GM08714 (cell line): ENCODE data around the gene DIP2C.
"Not testable (repeated sequence)": the region's sequence is repeated elsewhere in the genome, so short reads cannot be mapped to it uniquely, and the experiment has no call there.

Experiments used
- H3K4me3 ChIP-seq: fragments of 200-500 bp; sonication (Bioruptor generic); 2 replicates; pipeline ENCODE4 v1.5.1; 2014; ENCODE audit warnings: mild to moderate bottlenecking, low read length, inconsistent platforms
- ZNF274 ChIP-seq: IDR thresholded peaks from 2 replicates; pipeline ENCODE4 v1.6.1; 2012; ENCODE audit warnings: mild to moderate bottlenecking, low read depth, low read length

The DIP2C gene

GRCh38 chr10:536371-536925 is 153.0 kb downstream of the DIP2C start:
- no peak overlapping the region for H3K4me3 ChIP-seq
- no peak for TF ChIP-seq ZNF274

- no peak overlapping the region for H3K4me3 ChIP-seq
- TF ChIP-seq ZNF274: no peak
Observed at GRCh38 chr10:535952-536351, 153.5 kb downstream of the DIP2C start.

GRCh38 chr10:535051-535450 is 154.4 kb downstream of the DIP2C start:
- TF ChIP-seq ZNF274: no peak
- no peak overlapping the region for H3K4me3 ChIP-seq

- TF ChIP-seq ZNF274: no peak
- no peak overlapping the region for H3K4me3 ChIP-seq
Observed at GRCh38 chr10:534047-534566, 155.4 kb downstream of the DIP2C start.

- H3K4me3 ChIP-seq: no peak overlapping the region
- TF ChIP-seq ZNF274: no peak
Observed at GRCh38 chr10:533611-534010, 155.9 kb downstream of the DIP2C start.

GRCh38 chr10:533186-533585 is 156.3 kb downstream of the DIP2C start:
- TF ChIP-seq ZNF274: no peak
- H3K4me3 ChIP-seq: no peak overlapping the region

- H3K4me3 ChIP-seq: not testable (repeated sequence)
Observed at GRCh38 chr10:532331-532730, 157.1 kb downstream of the DIP2C start.

GRCh38 chr10:531541-531940 is 157.9 kb downstream of the DIP2C start:
- no peak overlapping the region for H3K4me3 ChIP-seq

GRCh38 chr10:530717-531116 is 158.8 kb downstream of the DIP2C start:
- TF ChIP-seq ZNF274: no peak
- no peak overlapping the region for H3K4me3 ChIP-seq

More at GRCh38 chr10:531541-531940, 157.9 kb downstream of the DIP2C start:
- TF ChIP-seq ZNF274: no peak

- H3K4me3 ChIP-seq: no peak overlapping the region
- no peak for TF ChIP-seq ZNF274
Observed at GRCh38 chr10:529468-530230, 159.8 kb downstream of the DIP2C start.

- no peak overlapping the region for H3K4me3 ChIP-seq
- no peak for TF ChIP-seq ZNF274
Observed at GRCh38 chr10:528173-529165, 161.0 kb downstream of the DIP2C start.

- no peak overlapping the region for H3K4me3 ChIP-seq
- no peak for TF ChIP-seq ZNF274
Observed at GRCh38 chr10:527416-527815, 162.1 kb downstream of the DIP2C start.

GRCh38 chr10:526651-527312 is 162.7 kb downstream of the DIP2C start:
- TF ChIP-seq ZNF274: no peak

More at GRCh38 chr10:526651-527312, 162.7 kb downstream of the DIP2C start:
- H3K4me3 ChIP-seq: no peak overlapping the region
